GM19023 (cell line): ENCODE measurements around the gene EVA1C.
"Not testable (repeated sequence)": the region's sequence is repeated elsewhere in the genome, so short reads cannot be mapped to it uniquely, and the experiment has no call there.

Source experiments
- ATAC-seq: cut with Tn5 transposase; IDR thresholded peaks from one replicate; pipeline ENCODE4 v1.9.1; 2021; ENCODE audit warnings: mild to moderate bottlenecking, moderate library complexity; ENCODE audit not compliant: unreplicated experiment

The EVA1C gene

DNA sequence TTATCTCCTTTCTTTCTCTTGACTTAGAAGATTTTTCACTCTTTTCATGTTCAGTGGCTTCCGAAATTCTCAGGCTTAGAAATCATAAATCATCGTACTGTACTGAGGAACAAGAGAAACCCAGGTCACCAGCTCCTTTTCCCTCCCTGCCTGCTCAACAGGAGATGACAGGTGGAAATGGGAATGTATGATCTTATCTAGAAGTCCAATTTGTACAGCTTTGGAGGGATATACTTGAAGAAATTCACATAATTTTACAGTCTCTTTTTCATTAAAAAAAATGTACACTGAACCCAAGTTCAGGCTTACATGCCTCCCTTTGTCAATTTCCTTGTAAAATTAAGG, 11.7 kb downstream of the EVA1C start:
- no peak for ATAC-seq

DNA sequence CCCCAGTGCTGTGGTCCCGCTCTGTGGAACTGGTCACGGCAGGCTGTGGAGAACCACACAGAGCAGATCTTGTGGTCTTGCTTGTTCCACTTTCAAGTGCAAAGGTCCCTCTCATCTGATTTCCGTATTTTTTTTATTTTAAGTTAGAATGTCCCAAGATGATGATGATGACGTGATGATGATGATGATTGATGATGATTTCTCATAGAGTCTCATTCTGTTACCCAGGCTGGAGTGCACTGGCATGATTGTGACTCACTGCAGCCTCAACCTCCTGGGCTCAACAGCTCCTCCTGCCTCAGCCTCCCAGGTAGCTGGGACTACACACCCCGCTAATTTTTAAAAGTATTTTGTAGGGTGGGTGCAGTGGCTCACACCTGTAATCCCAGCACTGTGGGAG, 12.2 kb downstream of the EVA1C start:
- ATAC-seq, result no peak

DNA sequence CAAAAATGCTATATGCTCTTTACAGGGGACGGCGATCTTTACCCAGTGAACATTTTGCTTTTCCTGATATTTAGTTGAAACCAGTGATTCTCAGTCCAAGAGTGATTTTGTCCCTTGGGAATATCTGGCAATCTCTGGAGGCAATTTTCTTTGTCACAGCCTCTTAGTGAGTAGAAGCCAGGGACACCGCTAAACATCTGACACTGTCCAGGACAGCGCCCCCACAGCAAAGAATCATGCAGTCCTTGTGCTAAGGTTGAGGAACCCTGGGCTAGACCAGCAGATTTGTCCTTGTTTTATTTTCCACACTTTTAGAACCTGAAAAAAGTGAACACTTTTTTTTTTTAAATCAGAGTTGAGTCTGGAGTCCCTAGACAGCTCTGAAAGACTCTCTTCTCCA, 13.1 kb downstream of the EVA1C start:
- no peak for ATAC-seq

DNA sequence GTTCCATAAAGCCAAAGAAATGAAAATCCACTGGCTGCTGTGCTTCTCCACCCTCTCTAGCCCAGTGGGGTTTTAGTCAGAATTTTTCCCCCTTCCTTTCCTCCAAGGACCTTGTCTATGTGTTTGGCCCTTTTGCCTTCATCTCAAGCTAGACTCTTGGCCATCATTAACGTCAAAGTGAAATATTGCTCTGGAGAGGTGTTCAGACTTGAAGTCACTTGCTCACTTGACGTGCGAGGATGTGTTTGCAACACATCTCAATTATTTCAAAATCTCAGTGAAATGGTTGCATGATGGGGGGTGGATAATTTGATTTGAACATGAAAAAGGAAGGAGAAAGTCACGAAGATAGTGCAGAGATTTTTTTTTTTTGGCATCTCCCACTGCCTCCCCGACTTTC, 13.6 kb downstream of the EVA1C start:
- no peak for ATAC-seq

DNA sequence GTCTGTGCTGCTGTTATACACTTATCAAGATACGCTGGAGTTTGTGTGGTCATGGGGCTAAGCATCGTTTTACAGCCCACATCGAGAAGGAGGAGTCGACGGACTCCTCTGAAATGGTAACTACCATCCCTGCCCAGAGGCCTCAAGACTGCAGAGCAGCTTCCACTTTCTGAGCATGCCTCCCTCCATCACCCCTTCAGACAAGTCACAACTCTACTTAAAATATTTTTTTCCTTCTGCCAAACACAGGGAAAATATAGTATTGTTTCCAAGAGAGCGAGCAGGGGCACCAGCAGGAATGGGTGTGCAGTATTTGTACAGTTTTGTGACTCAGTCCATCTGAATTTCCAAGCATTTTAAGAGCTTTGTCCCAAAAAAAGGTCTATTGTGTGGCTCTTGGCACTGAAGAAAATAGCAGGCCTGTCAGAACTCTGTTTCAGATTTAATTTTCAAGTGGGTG, 14.1 kb downstream of the EVA1C start:
- ATAC-seq, result no peak

DNA sequence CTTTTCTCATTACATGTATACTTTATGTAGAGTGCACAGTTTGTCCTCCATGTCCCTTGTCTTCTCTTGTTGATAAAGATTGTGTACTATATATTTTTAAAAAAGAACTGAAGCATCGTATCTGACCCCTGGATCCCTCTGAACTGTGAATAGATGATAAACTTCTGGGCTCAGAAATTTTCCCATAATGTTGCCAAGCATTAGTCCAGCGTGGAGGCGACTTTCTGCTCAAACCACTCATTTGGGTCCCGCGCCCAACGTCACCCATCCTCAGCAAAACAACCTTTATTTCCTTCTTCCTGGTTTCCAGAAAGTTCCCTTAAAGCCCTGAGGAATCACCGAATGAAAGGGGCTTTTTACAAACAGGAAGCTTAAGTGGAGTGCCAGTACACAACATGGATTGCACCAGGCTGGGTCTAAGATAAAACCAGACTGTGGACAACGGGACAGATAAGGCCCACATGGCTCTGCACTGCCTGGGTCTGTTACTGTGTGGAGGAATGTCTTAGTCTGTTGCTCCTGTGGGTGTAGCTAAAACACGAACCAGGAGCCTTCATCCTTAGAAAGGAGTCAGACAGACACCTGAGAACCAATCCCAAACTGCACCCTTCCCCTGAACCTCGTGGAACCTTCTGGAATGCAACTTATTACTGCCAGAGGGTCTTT, 15.6 kb downstream of the EVA1C start:
- ATAC-seq, result no peak

DNA sequence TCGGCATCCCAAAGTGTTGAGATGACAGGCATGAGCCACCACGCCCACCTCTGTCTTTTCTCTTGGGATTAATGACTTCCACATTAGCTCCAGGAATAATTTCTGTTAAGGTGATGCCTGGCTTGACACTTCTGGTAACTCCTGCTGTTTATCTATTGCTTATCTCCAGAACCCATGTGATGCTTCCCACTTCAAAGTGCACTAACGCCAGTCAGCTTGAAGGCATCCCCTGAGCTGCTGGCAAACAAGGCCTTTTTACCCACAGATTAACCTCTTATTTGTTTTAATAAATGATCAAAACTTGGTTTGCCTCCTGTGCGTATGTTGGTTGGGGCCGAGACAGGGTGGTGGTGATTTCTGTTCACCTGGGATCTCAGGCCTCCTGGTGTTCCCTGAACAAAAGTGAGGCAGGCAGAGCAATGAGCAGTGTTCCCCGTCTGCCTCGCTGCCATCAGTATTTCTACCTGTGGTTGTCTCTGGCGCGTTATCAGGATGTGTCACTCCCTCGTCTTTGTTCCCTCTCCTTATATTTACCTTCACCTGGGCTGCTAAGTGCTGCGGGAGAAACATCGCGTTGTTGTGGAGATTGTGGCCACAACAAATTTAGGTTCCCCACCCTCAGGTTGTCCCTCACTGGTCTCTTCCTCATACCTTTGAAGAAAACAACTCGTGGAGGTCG, 20.6 kb downstream of the EVA1C start:
- ATAC-seq, result not testable (repeated sequence)

DNA sequence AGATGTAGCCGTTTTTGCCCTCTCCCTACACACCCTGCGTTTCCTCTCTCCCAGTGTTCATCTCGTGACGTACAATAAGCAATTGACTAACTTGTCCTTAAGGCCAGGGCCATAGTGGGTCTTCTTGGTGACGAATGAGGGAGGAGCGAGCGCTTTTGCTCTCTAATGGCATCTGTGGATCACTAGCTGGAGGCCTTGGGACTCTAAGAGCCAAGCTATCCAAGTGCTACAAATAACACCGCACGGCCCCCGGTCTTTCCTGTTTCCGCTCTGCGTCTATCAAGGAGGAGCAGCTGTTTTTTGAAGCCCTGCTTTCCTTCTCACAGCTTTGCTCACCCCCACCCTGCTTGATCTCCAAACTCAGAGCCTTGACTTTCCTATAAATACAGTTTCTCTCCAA, 25.2 kb downstream of the EVA1C start:
- no peak for ATAC-seq

DNA sequence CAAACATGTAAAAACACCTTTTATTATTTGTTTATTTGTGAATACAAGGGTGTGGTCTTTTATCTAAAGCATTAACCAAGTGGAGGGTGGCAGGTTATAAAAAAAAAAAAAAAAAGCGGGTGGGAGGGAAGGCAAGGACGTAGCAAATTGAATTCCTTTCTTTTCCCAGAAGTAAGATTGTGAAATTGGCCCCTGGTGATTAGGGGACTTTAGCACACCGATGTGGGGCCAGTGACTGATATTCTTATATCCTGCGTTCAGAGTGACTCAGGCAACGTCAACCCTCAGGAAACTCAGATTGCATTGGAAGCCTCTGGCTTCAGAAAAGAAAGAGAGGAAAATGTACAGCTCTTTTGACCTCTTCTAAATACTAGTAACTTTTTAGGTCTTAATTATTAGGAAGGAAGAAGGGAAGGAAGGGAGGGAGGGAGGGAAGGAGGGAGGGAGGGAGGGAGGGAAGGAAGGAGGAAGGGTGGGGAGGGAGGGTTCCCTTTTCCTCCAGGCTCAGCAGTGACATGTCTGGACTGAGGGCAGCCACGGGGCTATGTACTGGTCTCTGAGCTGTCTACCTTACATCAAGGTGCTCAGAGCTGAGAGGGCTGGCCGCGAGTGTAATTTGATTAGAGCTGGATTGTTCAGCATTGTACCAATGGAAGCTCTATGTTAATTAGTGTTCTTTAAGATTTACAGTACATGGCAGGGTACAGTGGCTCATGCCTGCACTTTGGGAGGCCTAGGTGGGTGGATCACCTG, 30.2 kb downstream of the EVA1C start:
- no peak for ATAC-seq

DNA sequence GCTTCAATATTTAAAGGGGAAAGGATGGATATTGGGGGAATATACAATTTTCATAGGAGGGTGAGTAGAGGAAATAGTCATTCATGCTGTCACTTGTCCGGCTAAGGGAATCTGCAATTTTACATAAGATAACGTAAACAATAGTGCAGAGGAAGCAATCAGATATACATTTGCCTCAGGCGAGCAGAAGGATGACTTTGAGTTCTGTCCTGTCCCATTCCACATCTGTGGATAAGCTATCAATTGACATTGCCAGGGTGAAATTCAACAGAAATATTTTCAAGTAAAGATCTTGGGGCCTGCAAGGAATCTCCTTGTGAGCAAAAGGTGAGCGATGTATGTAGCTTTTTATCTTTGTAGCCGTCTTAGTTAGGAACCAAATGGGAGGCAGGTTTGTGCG, 32.6 kb downstream of the EVA1C start:
- no peak for ATAC-seq

DNA sequence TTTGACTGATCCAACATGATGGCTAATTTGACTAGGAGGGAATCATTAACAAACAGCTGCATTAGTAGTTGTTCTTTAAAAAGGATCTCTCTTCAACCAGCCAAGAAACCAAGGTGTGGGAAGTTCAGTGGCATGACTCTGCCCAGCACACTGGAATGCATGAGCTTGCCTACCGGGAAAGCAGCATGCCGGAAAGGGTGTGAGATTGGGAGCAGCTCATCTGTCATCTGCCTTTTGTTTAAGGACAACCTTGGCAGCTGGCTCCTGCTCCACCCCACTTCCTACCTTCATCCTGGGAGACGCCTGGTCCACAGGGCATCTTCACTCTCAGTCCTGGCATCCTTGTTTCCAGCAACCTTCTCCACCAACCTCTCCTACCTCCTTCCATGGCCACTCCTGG, 33.9 kb downstream of the EVA1C start:
- not testable (repeated sequence) for ATAC-seq

DNA sequence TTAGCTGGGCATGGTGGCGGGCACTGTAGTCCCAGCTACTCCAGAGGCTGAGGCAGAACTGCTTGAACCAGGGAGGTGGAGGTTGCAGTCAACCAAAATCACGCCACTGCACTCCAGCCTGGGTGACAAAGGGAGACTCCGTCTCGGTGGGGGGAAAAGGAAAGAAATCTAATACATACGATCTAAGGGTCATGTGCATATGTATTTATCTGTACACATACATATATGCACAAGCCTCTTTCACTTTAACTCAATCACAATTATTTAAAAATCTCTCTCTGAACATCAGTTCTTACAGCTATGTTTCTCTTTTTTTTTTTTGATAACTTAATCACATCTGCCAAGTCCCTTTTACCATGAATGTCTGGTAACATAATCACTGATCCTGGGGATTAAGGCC, 34.7 kb downstream of the EVA1C start:
- no peak for ATAC-seq

DNA sequence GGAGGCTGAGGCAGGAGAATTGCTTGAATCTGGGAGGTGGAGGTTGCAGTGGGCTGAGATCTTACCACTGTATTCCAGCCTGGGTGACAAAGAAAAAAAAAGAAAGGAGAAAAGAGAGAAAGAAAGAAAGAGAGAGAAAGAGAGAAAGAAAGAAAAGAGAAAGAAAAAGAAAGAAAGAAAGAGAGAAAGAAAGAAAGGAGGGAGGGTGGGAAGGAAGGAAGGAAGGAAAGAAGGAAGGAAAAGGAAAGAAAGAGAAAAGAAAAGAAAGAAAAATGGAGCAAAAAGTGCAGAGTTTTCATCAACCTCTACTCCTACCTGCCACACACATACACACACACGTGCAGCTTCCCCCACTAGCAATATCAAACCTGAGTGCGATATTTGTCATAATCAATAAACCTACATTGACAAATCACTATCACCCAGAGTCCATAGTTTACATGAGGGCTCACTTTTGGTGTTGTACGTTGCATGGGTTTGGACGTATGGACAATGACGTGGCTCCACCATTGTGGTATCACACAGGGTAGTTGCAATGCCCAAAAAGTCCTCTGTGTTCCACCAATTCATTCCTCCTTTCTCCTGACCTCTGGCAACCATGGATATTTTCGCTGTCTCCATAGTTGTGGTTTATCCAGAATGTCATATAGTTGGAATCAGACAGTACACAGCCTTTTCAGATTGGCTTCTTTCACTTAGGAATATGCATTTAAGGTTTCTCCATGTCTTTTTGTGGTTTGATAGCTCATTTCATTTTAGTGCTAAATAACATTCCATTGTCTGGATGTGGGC, 36.5 kb downstream of the EVA1C start:
- ATAC-seq, result no peak

DNA sequence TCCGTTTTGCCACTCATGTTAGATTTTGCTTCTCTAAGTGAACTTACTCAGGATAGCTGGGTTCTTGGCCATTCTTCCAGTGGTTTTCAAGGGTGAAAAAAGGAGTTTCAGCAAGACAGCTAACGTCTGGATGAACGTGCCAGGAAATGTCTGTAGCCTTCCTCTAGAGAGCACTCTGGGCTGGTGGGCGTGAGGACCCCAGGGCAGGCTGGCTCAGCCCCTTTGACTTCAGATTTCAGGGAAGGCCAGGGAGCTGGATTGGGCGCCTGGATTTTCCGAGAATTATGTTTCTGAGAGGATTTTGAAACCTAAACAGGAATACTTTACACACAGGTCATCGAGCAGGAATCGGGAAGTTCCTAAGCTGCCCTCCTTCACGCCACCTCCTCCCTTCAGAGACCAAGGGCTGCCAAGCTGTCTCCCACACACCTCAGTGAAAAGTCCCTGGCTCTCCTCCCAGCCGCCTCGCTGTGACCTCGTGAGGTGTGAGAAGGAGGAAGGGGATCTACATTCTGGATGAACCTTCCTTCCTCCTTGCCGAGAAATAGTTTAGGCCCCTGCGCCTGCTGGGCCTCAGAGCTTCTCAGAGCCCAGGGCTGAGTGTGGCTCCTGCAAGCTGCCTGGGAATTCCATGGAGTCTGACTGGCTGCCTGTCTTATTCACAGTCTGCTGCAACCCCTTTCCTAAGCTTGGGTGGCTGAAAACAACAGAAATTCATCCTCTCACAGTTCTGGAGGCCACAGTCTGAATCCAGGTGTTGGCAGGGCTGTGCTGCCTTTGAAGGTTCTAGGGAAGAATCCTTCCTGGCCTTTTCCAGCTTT, 38.6 kb downstream of the EVA1C start:
- ATAC-seq, result not testable (repeated sequence)

DNA sequence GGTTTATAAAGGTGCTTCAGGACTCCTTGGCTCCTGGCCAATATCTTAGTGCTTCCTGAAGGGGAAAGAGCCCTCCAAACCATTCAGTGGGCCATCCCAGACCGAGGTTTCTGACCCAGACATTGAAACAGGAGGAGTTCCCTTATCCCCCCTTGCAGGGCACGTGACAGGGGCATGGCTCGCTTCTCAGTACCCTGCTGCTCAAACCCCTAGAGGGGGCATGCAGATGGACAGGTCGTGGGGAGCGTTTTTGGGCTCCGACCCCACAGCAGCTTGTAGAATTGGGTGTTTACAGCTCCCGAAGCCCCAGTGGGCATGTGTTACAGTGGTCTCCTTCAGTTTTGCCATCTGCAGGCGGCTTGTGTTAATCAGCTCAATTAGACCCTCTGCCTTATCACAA, 39.7 kb downstream of the EVA1C start:
- ATAC-seq, result not testable (repeated sequence)

DNA sequence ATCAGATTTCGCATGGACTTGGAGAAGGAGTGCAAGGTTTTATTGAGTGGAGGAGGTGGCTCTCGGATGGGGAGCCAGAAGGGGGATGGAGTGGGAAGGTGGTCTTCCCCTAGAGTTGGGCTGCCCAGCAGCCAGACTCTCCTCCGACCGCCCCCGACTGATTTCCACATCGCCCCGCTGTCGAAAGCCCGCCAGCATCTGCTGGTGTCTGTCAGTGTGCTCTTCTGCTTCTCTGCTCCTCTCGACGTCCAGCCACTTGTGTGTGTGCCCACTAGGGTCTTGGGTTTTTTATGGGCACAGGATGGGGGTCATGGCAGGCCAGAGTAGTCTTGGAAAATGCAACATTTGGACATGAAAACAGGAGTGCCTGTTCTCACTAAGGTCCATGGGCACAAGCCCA, 40.1 kb downstream of the EVA1C start:
- no peak for ATAC-seq

DNA sequence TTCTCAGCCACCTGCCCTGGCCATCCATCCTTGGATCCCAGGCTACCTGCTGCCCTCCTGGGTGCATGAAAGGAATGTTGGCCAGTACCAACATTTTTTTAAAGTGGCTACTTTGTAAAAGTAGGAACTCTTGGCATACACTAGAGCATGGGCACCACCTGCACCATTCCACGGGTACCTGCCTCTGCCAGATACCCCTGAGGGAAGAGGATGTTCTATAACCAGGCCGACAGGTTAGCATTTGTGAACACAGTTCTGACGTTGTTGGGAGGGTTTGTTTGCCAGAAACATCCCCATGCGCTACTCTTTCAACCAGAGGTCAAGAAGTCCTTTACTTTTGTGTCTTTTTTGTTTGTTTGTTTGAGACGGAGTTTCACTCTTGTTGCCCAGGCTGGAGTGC, 43.0 kb downstream of the EVA1C start:
- ATAC-seq, result no peak

DNA sequence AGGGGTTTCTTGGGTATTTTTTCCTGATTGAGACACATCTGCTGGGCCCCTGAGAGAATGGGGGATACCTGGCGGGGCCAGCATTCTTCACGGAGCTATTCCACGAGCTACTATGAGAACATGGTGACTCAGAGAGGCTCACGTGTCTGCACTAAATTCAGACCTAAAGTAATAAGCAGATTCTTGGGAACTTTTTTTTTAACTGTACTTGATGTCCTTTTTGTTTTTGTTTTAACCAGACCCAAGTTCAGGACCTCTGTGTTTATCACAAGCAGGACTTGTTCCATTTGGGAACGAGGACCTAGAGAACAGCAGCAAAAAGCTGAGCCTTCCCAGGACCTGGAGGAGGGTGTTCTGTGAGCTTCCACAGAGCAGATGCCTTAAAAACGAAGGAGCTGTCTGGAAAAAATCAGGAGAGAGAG, 44.0 kb downstream of the EVA1C start:
- no peak for ATAC-seq

DNA sequence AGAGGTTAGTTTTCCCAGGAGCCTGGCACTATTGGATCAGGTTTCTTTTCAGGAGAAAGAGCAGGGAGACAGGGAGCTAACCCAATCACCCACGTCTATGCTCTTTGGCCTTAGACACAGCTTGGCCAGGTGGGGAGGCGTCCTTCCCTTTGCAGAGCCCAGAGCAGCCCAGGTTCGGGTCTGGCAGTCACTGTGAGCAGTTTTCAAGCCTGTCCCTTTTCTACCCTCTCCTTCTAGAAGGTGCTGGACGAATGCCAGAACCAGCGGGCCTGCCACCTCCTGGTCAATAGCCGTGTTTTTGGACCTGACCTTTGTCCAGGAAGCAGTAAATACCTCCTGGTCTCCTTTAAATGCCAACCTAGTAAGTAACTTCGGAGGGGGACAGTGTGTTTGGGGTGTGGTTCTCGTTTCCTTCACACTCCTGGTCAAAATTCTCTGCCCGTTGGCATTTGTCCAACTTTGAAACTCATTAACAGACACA, 44.9 kb downstream of the EVA1C start:
- no peak for ATAC-seq

DNA sequence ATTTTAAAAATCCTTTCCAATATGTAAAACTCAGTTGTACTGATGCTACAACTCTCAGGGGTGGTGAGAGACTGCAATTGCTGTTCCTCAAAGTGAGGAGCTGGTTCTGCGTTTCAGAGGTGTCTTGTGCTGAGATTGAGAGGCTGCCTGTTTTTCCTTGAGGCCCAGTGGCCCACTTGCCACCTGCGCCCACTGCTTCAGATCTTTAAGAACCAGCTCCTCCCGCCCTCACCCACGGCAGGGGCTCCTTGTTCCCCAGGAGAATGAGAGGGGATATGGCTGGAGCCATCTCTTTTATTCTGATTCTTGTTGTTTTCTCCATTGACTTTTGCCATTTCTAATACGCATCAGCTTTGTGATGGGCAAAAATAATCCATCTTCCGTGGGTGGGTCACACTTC, 45.5 kb downstream of the EVA1C start:
- no peak for ATAC-seq
